GM13977 (cell line): ENCODE measurements around the gene OR52K2.
"Not testable (repeated sequence)": the region's sequence is repeated elsewhere in the genome, so short reads cannot be mapped to it uniquely, and the experiment has no call there.

Experiments
- DNase-seq: peaks from one replicate; pipeline ENCODE4 v3.0.0; 2012; ENCODE audit warnings: low spot score
- CTCF ChIP-seq: IDR thresholded peaks from 2 replicates; pipeline ENCODE4 v1.5.1; 2012; ENCODE audit warnings: mild to moderate bottlenecking, control low read depth; ENCODE audit not compliant: insufficient read depth; ENCODE audit errors: extremely low read depth, missing control alignments
- in situ Hi-C: fragments of 300-500 bp; cut with MboI; formaldehyde crosslinking; loops from one replicate; pipeline ENCODE4 v1.12.0; 2022; ENCODE audit warnings: low sequenced_read_pairs, low pct_unique_long_range_greater_than_20kb, mixed read lengths, inconsistent platforms; ENCODE audit not compliant: unreplicated experiment

The OR52K2 gene

GRCh38 chr11:4467811-4468606 lies 18.9 kb downstream of the OR52K2 start:
- no peak for DNase-seq
- TF ChIP-seq CTCF, result no peak
- in situ Hi-C loops, result no loop called here

DNA sequence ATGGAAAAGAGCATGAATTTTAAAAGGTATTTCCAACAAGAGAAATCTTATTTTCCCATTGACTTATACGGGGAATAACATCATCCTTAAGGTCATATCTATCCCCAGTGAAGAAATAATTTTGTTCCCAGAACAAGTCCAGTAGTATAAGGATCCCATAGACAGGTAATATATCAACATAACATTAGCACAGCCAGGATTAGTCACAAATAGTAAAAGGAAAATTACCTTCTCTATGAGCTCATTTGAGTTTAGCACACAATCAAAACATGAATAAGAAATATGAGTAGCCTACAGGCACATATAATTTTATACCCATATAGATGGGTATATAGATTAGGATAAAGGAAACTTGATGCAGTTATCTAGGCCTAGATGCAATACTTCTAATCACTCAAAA lies 30.5 kb downstream of the OR52K2 start:
- no peak for DNase-seq
- TF ChIP-seq CTCF, result no peak
- in situ Hi-C loops, result no loop called here

DNA sequence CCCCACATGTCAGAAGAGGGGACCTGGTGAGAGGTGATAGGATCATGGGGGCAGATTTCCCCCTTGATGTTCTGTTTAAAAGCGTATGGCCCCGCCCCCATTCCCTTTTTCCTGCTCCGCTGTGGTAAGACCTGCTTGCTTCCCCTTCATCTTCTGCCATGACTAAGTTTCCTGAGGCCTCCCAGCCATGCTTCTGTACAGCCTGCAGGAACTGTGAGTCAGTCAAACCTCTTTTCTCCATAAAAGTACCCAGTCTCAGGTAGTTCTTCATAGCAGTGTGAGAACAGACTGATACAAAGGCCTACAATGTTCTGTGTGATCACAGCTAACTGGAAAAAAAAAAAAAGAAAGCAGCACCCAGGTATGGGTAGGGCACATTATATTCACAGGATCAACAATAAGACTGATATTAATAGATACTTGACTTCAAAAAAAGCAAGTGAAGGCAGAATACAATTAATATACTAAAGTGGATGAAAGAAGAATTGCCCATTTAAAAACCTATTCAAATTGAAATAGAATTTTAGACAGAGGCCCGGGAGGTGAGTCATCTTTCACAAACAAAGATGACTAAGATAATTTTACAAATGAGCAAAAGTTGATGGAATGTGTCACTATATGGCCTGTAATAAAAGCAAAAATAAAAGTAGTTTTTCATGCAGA lies 31.6 kb downstream of the OR52K2 start:
- TF ChIP-seq CTCF, result no peak
- in situ Hi-C loops, result no loop called here
- no peak for DNase-seq

DNA sequence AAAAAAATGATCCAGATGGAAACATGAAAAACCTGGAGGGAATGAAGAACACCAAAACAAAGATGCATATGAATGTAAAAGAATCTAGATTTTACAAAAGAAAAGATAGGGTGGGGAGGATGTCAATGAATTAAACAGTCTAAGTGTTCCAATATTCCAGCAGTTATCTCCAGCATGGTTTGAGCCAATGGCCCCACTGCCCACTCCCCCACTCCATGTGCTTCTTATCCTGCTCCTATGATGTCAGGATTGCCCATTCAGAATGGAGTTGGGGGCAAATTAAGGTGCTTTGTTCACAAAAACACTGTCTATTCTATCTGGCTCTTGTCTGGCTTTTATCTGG lies 32.1 kb downstream of the OR52K2 start:
- no peak for TF ChIP-seq CTCF
- in situ Hi-C loops, result no loop called here

DNA sequence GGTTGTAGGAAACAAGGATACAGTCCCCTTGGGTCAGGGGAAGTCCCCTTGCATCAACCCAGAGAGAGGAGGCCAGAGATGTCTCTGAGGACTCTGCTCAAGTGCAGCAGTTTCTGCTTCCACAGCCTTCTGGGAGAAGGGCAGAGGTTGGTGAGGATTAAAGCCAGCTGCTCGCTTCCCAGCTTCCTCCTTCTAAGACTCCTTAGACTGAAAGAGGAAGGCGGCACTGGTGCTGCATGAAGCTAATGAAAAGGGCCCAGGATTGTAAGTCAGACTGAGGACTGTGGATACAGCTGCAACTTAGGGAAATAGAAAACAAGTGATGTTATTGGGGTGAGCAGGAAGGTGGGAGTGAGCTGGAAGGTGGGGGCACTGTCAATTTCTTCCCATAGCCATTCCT lies 33.4 kb downstream of the OR52K2 start, which contains the start of gene OR52K1:
Gene OR52K1, plus strand, starts transcription at position 202 of the 400 bp plus-strand sequence. CDS start 6,255 bp downstream, outside the sequence.
- DNase-seq, result no peak
- TF ChIP-seq CTCF, result no peak
- in situ Hi-C loops, result no loop called here

More for the DNA sequence above, 32.1 kb downstream of the OR52K2 start:
- DNase-seq, result no peak

DNA sequence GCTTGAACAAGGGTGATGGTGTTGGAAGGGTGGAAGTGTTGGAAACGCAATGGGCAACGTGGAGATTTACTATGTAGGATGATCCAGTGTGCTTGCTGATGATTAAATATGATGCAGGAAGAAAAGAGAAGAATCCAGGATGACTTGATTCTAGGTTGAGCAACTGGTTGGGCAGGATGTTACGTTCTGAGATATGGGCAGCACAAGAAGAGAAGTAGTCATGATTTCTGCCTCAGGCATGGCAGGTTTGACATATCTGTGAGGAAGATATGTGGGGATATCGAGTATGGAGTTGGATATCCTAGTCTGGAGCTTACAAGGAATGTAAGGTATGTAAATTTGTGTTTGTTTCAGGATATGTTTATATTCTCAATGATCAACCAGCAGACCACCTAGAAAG lies 35.2 kb downstream of the OR52K2 start:
- TF ChIP-seq CTCF, result no peak
- in situ Hi-C loops, result no loop called here
- DNase-seq, result no peak

DNA sequence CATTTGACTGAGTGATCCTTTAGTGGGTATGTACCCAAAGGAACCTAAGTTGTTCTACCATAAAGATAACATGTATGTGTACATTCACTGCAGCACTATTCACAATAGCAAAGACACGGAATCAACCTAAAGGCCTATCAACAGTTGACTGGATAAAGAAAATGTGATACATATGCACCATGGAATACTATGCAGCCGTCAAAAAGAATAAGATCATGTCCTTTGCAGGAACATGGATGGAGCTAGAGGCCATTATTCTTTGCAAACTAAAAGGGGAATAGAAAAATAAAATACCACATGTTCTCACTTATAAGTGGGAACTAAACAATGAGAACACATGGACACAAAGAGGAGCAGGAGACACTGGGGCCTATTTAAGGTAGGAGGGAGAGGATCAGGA lies 42.3 kb downstream of the OR52K2 start:
- DNase-seq, in situ Hi-C loops: not testable (repeated sequence)
